CD4-positive, alpha-beta T cell (primary cell): ENCODE measurements around the gene KRT14. TPM values are rescaled to one million over a fixed set of nuclear protein-coding genes. Genes with fewer than 3 reads are reported as not detected.
"Not testable (repeated sequence)": the region's sequence is repeated elsewhere in the genome, so short reads cannot be mapped to it uniquely, and the experiment has no call there.

ENCODE experiments used
- ATAC-seq: fragments of 200-7000 bp; cut with Tn5 transposase; one replicate; pipeline ENCODE4 v1.10.0; 2022; ENCODE audit warnings: mild to moderate bottlenecking; ENCODE audit not compliant: poor library complexity
- CTCF ChIA-PET: fragments of 350-600 bp; sonication (Branson Sonifier 250); formaldehyde crosslinking; loops from one replicate; lab custom pipeline; 2021; ENCODE audit warnings: antibody characterized with exemption, inconsistent platforms; lab: Charles Lee
- POLR2A ChIA-PET: fragments of 350-600 bp; sonication (Branson Sonifier 250); formaldehyde crosslinking; loops from one replicate; lab custom pipeline; 2021; ENCODE audit warnings: antibody characterized with exemption, inconsistent platforms; lab: Charles Lee
- DNase-seq, 14 experiments: peaks; one replicate each; pipeline ENCODE4 v3.0.0-alpha.2; 2013 to 2020; ENCODE audit warnings: mixed read lengths in 2 of 14
- H3K27ac ChIP-seq, 2 donors: one replicate each; pipeline versions ENCODE4 v1.5.1 to v1.7.0; 2013; ENCODE audit warnings: low read length in 2 of 2, low read depth in 1 of 2, mild to moderate bottlenecking in 1 of 2
- H3K27me3 ChIP-seq, 2 experiments: 1 replicate in 1 of 2; 2 replicates in 1 of 2; pipeline versions ENCODE4 v1.6.1 to v1.7.0; 2013; ENCODE audit warnings: low read length in 2 of 2, control low read depth in 1 of 2, mild to moderate bottlenecking in 1 of 2, moderate library complexity in 1 of 2; ENCODE audit not compliant: insufficient read depth in 2 of 2, control insufficient read depth in 1 of 2
- H3K36me3 ChIP-seq: one replicate; pipeline ENCODE4 v1.6.1; 2013; ENCODE audit warnings: low read length, control low read depth; ENCODE audit not compliant: insufficient read depth
- H3K4me1 ChIP-seq: one replicate; pipeline ENCODE4 v1.6.1; 2013; ENCODE audit warnings: low read length, control low read depth; ENCODE audit not compliant: insufficient read depth
- H3K4me3 ChIP-seq: one replicate; pipeline ENCODE4 v1.5.1; 2013; ENCODE audit warnings: mild to moderate bottlenecking, low read length, moderate library complexity
- H3K9me3 ChIP-seq, 2 experiments: 1 replicate in 1 of 2; 2 replicates in 1 of 2; pipeline versions ENCODE4 v1.6.1 to v1.7.0; 2013; ENCODE audit warnings: low read length in 2 of 2, mild to moderate bottlenecking in 2 of 2, control low read depth in 1 of 2, moderate library complexity in 1 of 2; ENCODE audit not compliant: control insufficient read depth in 1 of 2, insufficient read depth in 1 of 2
- H3K27ac Mint-ChIP-seq: one replicate; pipeline ENCODE4 v1.8.0; 2020; ENCODE audit warnings: mixed read lengths
- H3K27me3 Mint-ChIP-seq: one replicate; pipeline ENCODE4 v1.8.0; 2021; ENCODE audit warnings: mixed read lengths
- H3K36me3 Mint-ChIP-seq: one replicate; pipeline ENCODE4 v1.8.0; 2021; ENCODE audit warnings: low read depth, mixed read lengths
- H3K4me1 Mint-ChIP-seq: one replicate; pipeline ENCODE4 v1.8.0; 2021; ENCODE audit warnings: low read depth, mixed read lengths
- H3K4me3 Mint-ChIP-seq: one replicate; pipeline ENCODE4 v1.8.0; 2020; ENCODE audit warnings: mild to moderate bottlenecking, mixed read lengths
- H3K9me3 Mint-ChIP-seq: one replicate; pipeline ENCODE4 v1.8.0; 2020; ENCODE audit warnings: mixed read lengths
- CTCF ChIP-seq: fragments of 200-600 bp; IDR thresholded peaks from one replicate; pipeline ENCODE4 v1.8.0; 2022; ENCODE audit warnings: antibody characterized with exemption, mild to moderate bottlenecking
- intact Hi-C, 2 experiments: fragments of 100-400 bp; cut with DNase I in 1 of 2; cut with micrococcal nuclease in 1 of 2; formaldehyde crosslinking; loops; one replicate each; pipeline versions ENCODE4 v1.15.1 to v1.9.0; 2023 to 2025; cut with DNase I, micrococcal nuclease
- total RNA-seq, 174 experiments: library from RNA in 2 of 174; stranded (reverse) in 2 of 174; gene quantifications; one replicate each; pipeline ENCODE4 v1.2.3 and lab custom pipeline; 2021 to 2026

Gene KRT14
- total RNA-seq, 2 experiments from 2014 or later = not detected

GRCh38 chr17:41589301-41589700 is 2.6 kb upstream of the KRT14 start:
- intact Hi-C loops = no loop called here
- no peaks in the 10 kb centered on the region for H3K9me3 Mint-ChIP-seq
- Histone ChIP-seq H3K27me3 (no peaks in the 10 kb centered on the region), H3K27ac (no peak overlapping the region), H3K4me1 (no peaks in the 10 kb centered on the region), H3K9me3 (no peaks in the 10 kb centered on the region), H3K36me3 (no peaks in the 10 kb centered on the region), H3K4me3 (no peak overlapping the region)
- CTCF ChIA-PET = no interaction called here
- no peaks in the 10 kb centered on the region for H3K4me1 Mint-ChIP-seq
- H3K36me3 Mint-ChIP-seq = no peaks in the 10 kb centered on the region
- H3K27ac Mint-ChIP-seq = no peak overlapping the region
- no peak overlapping the region for H3K4me3 Mint-ChIP-seq
- H3K27me3 Mint-ChIP-seq = peaks cover 30% of the 10 kb centered on the region
- TF ChIP-seq CTCF = no peak
- ATAC-seq = no peak
- POLR2A ChIA-PET = no interaction called here
- no peak for DNase-seq

GRCh38 chr17:41588126-41588810 is 1.6 kb upstream of the KRT14 start:
- Mint-ChIP-seq H3K27ac (no peak overlapping the region), H3K4me1 (no peaks in the 10 kb centered on the region), H3K4me3 (no peak overlapping the region), H3K9me3 (no peaks in the 10 kb centered on the region), H3K27me3 (peaks cover 39% of the 10 kb centered on the region), H3K36me3 (no peaks in the 10 kb centered on the region)
- H3K27me3 ChIP-seq = no peaks in the 10 kb centered on the region
- ChIA-PET POLR2A (no interaction called here), CTCF (no interaction called here)
- no peak overlapping the region for H3K4me3 ChIP-seq
- H3K9me3 ChIP-seq = no peaks in the 10 kb centered on the region
- H3K27ac ChIP-seq = no peak overlapping the region
- H3K4me1 ChIP-seq = no peaks in the 10 kb centered on the region
- DNase-seq = no peak
- intact Hi-C loops = no loop called here
- ATAC-seq = no peak
- no peak for TF ChIP-seq CTCF
- H3K36me3 ChIP-seq = no peaks in the 10 kb centered on the region

GRCh38 chr17:41585301-41586056 is 1.2 kb downstream of the KRT14 start:
- ChIA-PET CTCF (no interaction called here), POLR2A (no interaction called here)
- no peaks in the 10 kb centered on the region for H3K36me3 ChIP-seq
- Mint-ChIP-seq H3K4me1 (no peaks in the 10 kb centered on the region), H3K36me3 (no peaks in the 10 kb centered on the region), H3K9me3 (no peaks in the 10 kb centered on the region), H3K27ac (no peak overlapping the region), H3K27me3 (peaks cover 47% of the 10 kb centered on the region), H3K4me3 (no peak overlapping the region)
- DNase-seq = no peak
- H3K4me1 ChIP-seq = no peaks in the 10 kb centered on the region
- no peak for ATAC-seq
- TF ChIP-seq CTCF = no peak
- H3K9me3 ChIP-seq = no peaks in the 10 kb centered on the region
- H3K4me3 ChIP-seq = no peak overlapping the region
- H3K27ac ChIP-seq = no peak overlapping the region
- H3K27me3 ChIP-seq = peaks cover 0 to 4% of the 10 kb centered on the region in 2 experiments
- intact Hi-C loops = no loop called here

GRCh38 chr17:41584331-41584927 is 2.3 kb downstream of the KRT14 start:
- H3K36me3 Mint-ChIP-seq, CTCF ChIA-PET, H3K4me3 ChIP-seq, intact Hi-C loops, H3K27ac Mint-ChIP-seq, H3K4me1 ChIP-seq, DNase-seq, POLR2A ChIA-PET, H3K9me3 ChIP-seq, ATAC-seq, H3K27me3 ChIP-seq, H3K4me1 Mint-ChIP-seq, H3K4me3 Mint-ChIP-seq, H3K9me3 Mint-ChIP-seq, H3K27ac ChIP-seq, H3K36me3 ChIP-seq: not testable (repeated sequence)
- H3K27me3 Mint-ChIP-seq = peaks cover 50% of the 10 kb centered on the region
